ENCODE results near the gene SRP14.

- TF ChIP-seq EZH2 (IDR thresholded peaks at IDR 0.05) = no peak
- TF ChIP-seq FOSL1 (IDR thresholded peaks at IDR 0.05; ENCODE audit: low read depth) = no peak
- TF ChIP-seq EGR1 (IDR thresholded peaks at IDR 0.05; ENCODE audit: low read depth) = no peak
- no peak for TF ChIP-seq CTCF (IDR thresholded peaks at IDR 0.05 in 2 of 3, conservative IDR thresholded peaks at IDR 0.05 in 1 of 3; ENCODE audit: borderline replicate concordance in 1 of 3, insufficient read depth in 1 of 3, low read depth in 2 of 3, low read length in 2 of 3)
- no peak for TF ChIP-seq POLR2A (IDR thresholded peaks at IDR 0.05; ENCODE audit: borderline replicate concordance, extremely low read depth, insufficient read depth, insufficient read length)
Measured at GRCh38 chr15:40087068-40087810, 48.3 kb upstream of the SRP14 start.
